Heart right ventricle (tissue), 16 donors: ENCODE results near the gene UCN3. TPM values are rescaled to one million over a fixed set of nuclear protein-coding genes. Genes with fewer than 3 reads are reported as not detected.

ENCODE experiments used
- ATAC-seq, 8 donors: fragments of 200-7000 bp; cut with Tn5 transposase; one replicate each; pipeline ENCODE4 v1.9.1; 2020; ENCODE audit warnings: mild to moderate bottlenecking in 8 of 8, moderate library complexity in 8 of 8, moderate number of reproducible peaks in 1 of 8
- DNase-seq, 2 donors: peaks; one replicate each; pipeline ENCODE4 v3.0.0-alpha.2; 2020
- H3K27ac ChIP-seq, 10 donors: fragments of 200-600 bp; sonication (generic) in 2 of 10; one replicate each; pipeline versions ENCODE4 v1.5.0 to v1.8.0; 2020 to 2022; ENCODE audit warnings: mild to moderate bottlenecking in 3 of 10
- H3K27me3 ChIP-seq, 7 donors: fragments of 200-600 bp; one replicate each; pipeline ENCODE4 v1.8.0; 2021 to 2022; ENCODE audit warnings: mild to moderate bottlenecking in 2 of 7
- H3K36me3 ChIP-seq, 9 donors: fragments of 200-600 bp; sonication (generic) in 1 of 9; one replicate each; pipeline versions ENCODE4 v1.5.0 to v1.8.0; 2020 to 2022; ENCODE audit warnings: mild to moderate bottlenecking in 2 of 9
- H3K4me1 ChIP-seq, 9 donors: fragments of 200-600 bp; sonication (generic) in 1 of 9; one replicate each; pipeline versions ENCODE4 v1.5.0 to v1.8.0; 2020 to 2022; ENCODE audit warnings: mild to moderate bottlenecking in 4 of 9
- H3K4me3 ChIP-seq, 10 donors: fragments of 200-600 bp; sonication (generic) in 2 of 10; one replicate each; pipeline versions ENCODE4 v1.5.0 to v1.8.0; 2020 to 2022; ENCODE audit warnings: mild to moderate bottlenecking in 7 of 10, moderate library complexity in 2 of 10
- H3K9me3 ChIP-seq, 11 donors: fragments of 200-600 bp in 10 of 11; sonication (generic) in 2 of 11; one replicate each; pipeline versions ENCODE4 v1.5.0 to v1.8.0; 2013 to 2022; ENCODE audit warnings: mild to moderate bottlenecking in 2 of 11, control low read depth in 1 of 11, moderate library complexity in 1 of 11
- CTCF ChIP-seq, 9 donors: fragments of 200-600 bp; sonication (generic) in 2 of 9; IDR thresholded peaks; one replicate each; pipeline versions ENCODE4 v1.5.0 to v1.8.0; 2021 to 2022; ENCODE audit warnings: antibody characterized with exemption in 9 of 9, mild to moderate bottlenecking in 5 of 9, moderate library complexity in 1 of 9
- WGBS, 2 donors: extraction: QIAGEN DNeasy Blood & Tissue Kit; methylation state at CpG; one replicate each; pipeline ENCODE4 v1.1.7; 2013; ENCODE audit warnings: inconsistent platforms in 1 of 2; 5-methylcytosine and 5-hydroxymethylcytosine counted together
- intact Hi-C, 10 donors: fragments of 100-400 bp; cut with DNase I; formaldehyde crosslinking; loops; one replicate each; pipeline versions ENCODE4 v1.11.1 to v1.14.2; 2022
- polyA plus RNA-seq, 2 donors: library from polyadenylated mRNA; stranded (reverse); fragments of 200-250 nt; gene quantifications; one replicate each; pipeline ENCODE4 v1.2.3, GENCODE V29; 2013
- total RNA-seq, 10 donors: library from RNA; stranded (reverse); fragmentation: NEBNext Ultra II Directional in 3 of 10; extraction: Animal tissue kit (Norgen Biotek cat#: 25700) in 3 of 10; gene quantifications; one replicate each; pipeline versions ENCODE4 v1.2.1 to v1.2.4, GENCODE V29; 2021 to 2023
- donor health status: Arrhythmogenic right ventricular cardiomyopathy.
- donor health status: ischemic (EF 13 %, LVEDD 7.1; RV severe dilation, severe dysfunction).
- donor health status: healthy with polysubstance abuse.
- donor health status: DM: no; HTN: yes; CAD: no.
- donor health status: DM: no; HTN: no; CAD: no.
- donor health status: ischemic (EF 25% LVEDD 6.9; RV normal size, moderate dysfunction).
- donor health status: ischemic (EF 25% LVEDD 5.7; RV mildly dilated, moderate dysfunction).
- donor health status: healthy.
- donor health status: DM: yes; HTN: yes; CAD: no.
- donor health status: Ischemic cardiomyopathy.
- donor health status: ischemic (EF 35%, LVEDD 5.7; RV mildly dilated, moderate dysfunction).
- donor health status: nonischemic (EF 11% LVEDD 7.7; RV severe dilation, severe dysfunction).
- donor health status: DM: yes; HTN: yes; CAD: no.
- donor health status: PGD.
- donor health status: ischemic (EF 29% LVEDD 5.4; RV normal size, mild dysfunction).
- donor health status: nonischemic (EF 23%, LVEDD 6.1; RV moderate dilation, normal function).

The UCN3 gene
- total and polyA plus RNA-seq, 12 donors = not detected

- H3K9me3 ChIP-seq = no peaks in the 10 kb centered on the region
- H3K36me3 ChIP-seq = no peaks in the 10 kb centered on the region
- H3K27ac ChIP-seq = no peak overlapping the region
- DNase-seq = no peak
- intact Hi-C loops = no loop called here
- no peak for TF ChIP-seq CTCF (IDR thresholded peaks at IDR 0.05)
- ATAC-seq = no peak
- WGBS, 2 donors = 66 to 76% methylated on average over 4 of the region's 4 CpGs
- peaks cover 0 to 6% (median 0%) of the 10 kb centered on the region in 7 donors for H3K27me3 ChIP-seq
- H3K4me3 ChIP-seq = no peak overlapping the region
- no peaks in the 10 kb centered on the region for H3K4me1 ChIP-seq
Observed at GRCh38 chr10:5346881-5347280, 17.9 kb upstream of the UCN3 start.

- peaks cover 0 to 6% (median 0%) of the 10 kb centered on the region in 7 donors for H3K27me3 ChIP-seq
- no peaks in the 10 kb centered on the region for H3K9me3 ChIP-seq
- no peak for TF ChIP-seq CTCF (IDR thresholded peaks at IDR 0.05)
- intact Hi-C loops = no loop called here
- H3K36me3 ChIP-seq = no peaks in the 10 kb centered on the region
- DNase-seq (no peak), ATAC-seq (no peak)
- H3K27ac ChIP-seq = no peak overlapping the region
- no peaks in the 10 kb centered on the region for H3K4me1 ChIP-seq
- H3K4me3 ChIP-seq = no peak overlapping the region
- WGBS, 2 donors = 76 to 81% methylated on average over 2 of the region's 2 CpGs
Observed at GRCh38 chr10:5349362-5349761, 15.4 kb upstream of the UCN3 start.

GRCh38 chr10:5354068-5354467 lies 10.7 kb upstream of the UCN3 start:
- Histone ChIP-seq H3K36me3 (no peaks in the 10 kb centered on the region), H3K4me1 (no peaks in the 10 kb centered on the region), H3K27ac (no peak overlapping the region), H3K27me3 (peaks cover 0 to 5% (median 0%) of the 10 kb centered on the region in 7 donors), H3K9me3 (no peaks in the 10 kb centered on the region), H3K4me3 (no peak overlapping the region)
- DNase-seq (no peak), ATAC-seq (no peak)
- no peak for TF ChIP-seq CTCF (IDR thresholded peaks at IDR 0.05)
- intact Hi-C loops = no loop called here
- WGBS, 2 donors = 40 to 62% methylated on average over 3 of the region's 3 CpGs

- ATAC-seq = no peak
- Histone ChIP-seq H3K36me3 (no peaks in the 10 kb centered on the region), H3K27ac (no peak overlapping the region), H3K4me1 (no peaks in the 10 kb centered on the region), H3K9me3 (no peaks in the 10 kb centered on the region), H3K27me3 (peaks cover 0 to 15% (median 0%) of the 10 kb centered on the region in 7 donors), H3K4me3 (no peak overlapping the region)
- no peak for DNase-seq
- WGBS, 2 donors = 81 to 85% methylated on average over 6 of the region's 6 CpGs
- intact Hi-C loops = no loop called here
- TF ChIP-seq CTCF (IDR thresholded peaks at IDR 0.05) = no peak
Observed at GRCh38 chr10:5355594-5356301, 9.0 kb upstream of the UCN3 start.
